CD4-positive, alpha-beta T cell treated with Interleukin-15 for 1 hour (primary cell): Measurements from ENCODE around the gene CBFA2T3.
"Not testable (repeated sequence)": the region's sequence is repeated elsewhere in the genome, so short reads cannot be mapped to it uniquely, and the experiment has no call there.

Source experiments
- DNase-seq: peaks from one replicate; pipeline ENCODE4 v3.0.0-alpha.2; 2020

Gene CBFA2T3

GRCh38 chr16:88977018-88977811 lies at the start of gene CBFA2T3:
CBFA2T3 (minus strand) TSS chr16:88977207; CDS start chr16:88976807, 400 bp downstream.
- peak; percentile 66 for DNase-seq

- DNase-seq = peak; percentile 64
Measured at GRCh38 chr16:89026121-89026612, 49.2 kb upstream of the CBFA2T3 start.

GRCh38 chr16:89025636-89026035 lies 48.6 kb upstream of the CBFA2T3 start:
- DNase-seq = no peak

- no peak for DNase-seq
Measured at GRCh38 chr16:89024546-89025060, 47.6 kb upstream of the CBFA2T3 start.

GRCh38 chr16:89023621-89024511 lies 46.9 kb upstream of the CBFA2T3 start:
- no peak for DNase-seq

- DNase-seq = no peak
Measured at GRCh38 chr16:89023151-89023551, 46.1 kb upstream of the CBFA2T3 start.

- peak; percentile 8 for DNase-seq
Measured at GRCh38 chr16:89022051-89022836, 45.2 kb upstream of the CBFA2T3 start.

- DNase-seq = no peak
Measured at GRCh38 chr16:89020925-89021595, 44.1 kb upstream of the CBFA2T3 start.

- no peak for DNase-seq
Measured at GRCh38 chr16:89020068-89020924, 43.3 kb upstream of the CBFA2T3 start.

- DNase-seq = no peak
Measured at GRCh38 chr16:89019511-89019910, 42.5 kb upstream of the CBFA2T3 start.

GRCh38 chr16:89018282-89019158 lies 41.5 kb upstream of the CBFA2T3 start:
- DNase-seq = no peak

GRCh38 chr16:89017543-89018281 lies 40.7 kb upstream of the CBFA2T3 start:
- no peak for DNase-seq

GRCh38 chr16:89016561-89016960 lies 39.6 kb upstream of the CBFA2T3 start:
- DNase-seq = not testable (repeated sequence)

GRCh38 chr16:89015271-89015859 lies 38.4 kb upstream of the CBFA2T3 start:
- DNase-seq = no peak

- no peak for DNase-seq
Measured at GRCh38 chr16:89014403-89015230, 37.6 kb upstream of the CBFA2T3 start.

GRCh38 chr16:89013692-89014402 lies 36.8 kb upstream of the CBFA2T3 start:
- peak; percentile 12 for DNase-seq

GRCh38 chr16:89013111-89013510 lies 36.1 kb upstream of the CBFA2T3 start:
- peak; percentile 4 for DNase-seq
